KMS-11 (cell line): ENCODE measurements around the gene FOXB2.

Source experiments
- H2AFZ ChIP-seq: fragments of 200-600 bp; sonication (generic); 2 replicates; pipeline ENCODE4 v1.6.1; 2016; ENCODE audit warnings: antibody characterized with exemption, mixed run types, low read depth
- H3K27ac ChIP-seq: fragments of 200-600 bp; sonication (generic); 2 replicates; pipeline ENCODE4 v1.6.1; 2016; ENCODE audit warnings: mild to moderate bottlenecking, mixed run types
- H3K27me3 ChIP-seq: fragments of 200-600 bp; sonication (generic); 2 replicates; pipeline ENCODE4 v1.6.1; 2017; ENCODE audit warnings: mild to moderate bottlenecking, low read depth, mixed run types, moderate library complexity; ENCODE audit not compliant: insufficient read depth
- H3K36me3 ChIP-seq: fragments of 200-600 bp; sonication (generic); 2 replicates; pipeline ENCODE4 v1.6.1; 2017; ENCODE audit warnings: mild to moderate bottlenecking, mixed run types; ENCODE audit not compliant: insufficient read depth
- H3K4me1 ChIP-seq: fragments of 200-600 bp; sonication (generic); 2 replicates; pipeline ENCODE4 v1.6.1; 2016; ENCODE audit warnings: mild to moderate bottlenecking, low read depth, mixed run types; ENCODE audit not compliant: poor library complexity, severe bottlenecking
- H3K4me2 ChIP-seq: fragments of 200-600 bp; sonication (generic); 2 replicates; pipeline ENCODE4 v1.7.0; 2016; ENCODE audit warnings: mild to moderate bottlenecking, mixed run types
- H3K4me3 ChIP-seq: fragments of 200-600 bp; sonication (generic); IDR thresholded peaks from 2 replicates; pipeline ENCODE4 v1.6.1; 2017; ENCODE audit warnings: low read depth, low read length, mixed read lengths; ENCODE audit not compliant: insufficient read depth
- H3K79me2 ChIP-seq: fragments of 200-600 bp; sonication (generic); 2 replicates; pipeline ENCODE4 v1.6.1; 2016; ENCODE audit warnings: low read depth, mixed run types; ENCODE audit not compliant: insufficient read depth
- H3K9ac ChIP-seq: fragments of 200-600 bp; sonication (generic); 2 replicates; pipeline ENCODE4 v1.6.1; 2016; ENCODE audit warnings: mild to moderate bottlenecking, mixed run types
- H4K20me1 ChIP-seq: fragments of 200-600 bp; sonication (generic); 2 replicates; pipeline ENCODE4 v1.6.1; 2016; ENCODE audit warnings: mild to moderate bottlenecking, mixed run types; ENCODE audit not compliant: insufficient read depth
- CTCF ChIP-seq: fragments of 200-600 bp; sonication (generic); conservative IDR thresholded peaks from 2 replicates; pipeline ENCODE4 v1.6.1; 2017; ENCODE audit warnings: low read depth, mild to moderate bottlenecking, antibody characterized with exemption, low read length, moderate library complexity, mixed read lengths

Gene FOXB2

GRCh38 chr9:77014597-77015263 is 4.7 kb upstream of the FOXB2 start:
- Histone ChIP-seq H3K4me3 (no peak overlapping the region), H3K4me2 (no peak overlapping the region)
- TF ChIP-seq CTCF: no peak

GRCh38 chr9:77015327-77016048 is 4.0 kb upstream of the FOXB2 start:
- Histone ChIP-seq H3K27ac (no peak overlapping the region), H4K20me1 (no peaks in the 10 kb centered on the region), H3K9ac (no peak overlapping the region), H3K79me2 (no peaks in the 10 kb centered on the region), H3K4me1 (no peaks in the 10 kb centered on the region), H3K27me3 (no peaks in the 10 kb centered on the region), H3K4me2 (no peak overlapping the region), H3K4me3 (no peak overlapping the region), H2AFZ (no peak overlapping the region), H3K36me3 (no peaks in the 10 kb centered on the region)
- no peak for TF ChIP-seq CTCF

More at GRCh38 chr9:77014597-77015263, 4.7 kb upstream of the FOXB2 start:
- H3K27me3 ChIP-seq: no peaks in the 10 kb centered on the region
- H3K79me2 ChIP-seq: no peaks in the 10 kb centered on the region
- no peaks in the 10 kb centered on the region for H3K36me3 ChIP-seq
- H2AFZ ChIP-seq: no peak overlapping the region
- H3K27ac ChIP-seq: no peak overlapping the region
- no peaks in the 10 kb centered on the region for H3K4me1 ChIP-seq
- no peak overlapping the region for H3K9ac ChIP-seq
- no peaks in the 10 kb centered on the region for H4K20me1 ChIP-seq

GRCh38 chr9:77016121-77016525 is 3.3 kb upstream of the FOXB2 start:
- no peak overlapping the region for H2AFZ ChIP-seq
- no peaks in the 10 kb centered on the region for H3K4me1 ChIP-seq
- no peaks in the 10 kb centered on the region for H3K27me3 ChIP-seq
- no peaks in the 10 kb centered on the region for H4K20me1 ChIP-seq
- H3K9ac ChIP-seq: no peak overlapping the region
- H3K4me2 ChIP-seq: no peak overlapping the region
- TF ChIP-seq CTCF: no peak
- H3K27ac ChIP-seq: no peak overlapping the region
- no peak overlapping the region for H3K4me3 ChIP-seq
- no peaks in the 10 kb centered on the region for H3K36me3 ChIP-seq
- no peaks in the 10 kb centered on the region for H3K79me2 ChIP-seq

- H3K9ac ChIP-seq: no peak overlapping the region
- H3K27me3 ChIP-seq: no peaks in the 10 kb centered on the region
These were observed 2.6 kb upstream of the FOXB2 start for GRCh38 chr9:77016526-77017504.

More at GRCh38 chr9:77016526-77017504, 2.6 kb upstream of the FOXB2 start:
- no peak overlapping the region for H3K4me3 ChIP-seq
- H3K4me1 ChIP-seq: no peaks in the 10 kb centered on the region
- TF ChIP-seq CTCF: no peak
- H4K20me1 ChIP-seq: no peaks in the 10 kb centered on the region
- no peak overlapping the region for H3K27ac ChIP-seq
- no peak overlapping the region for H2AFZ ChIP-seq
- H3K79me2 ChIP-seq: no peaks in the 10 kb centered on the region
- H3K4me2 ChIP-seq: no peak overlapping the region
- H3K36me3 ChIP-seq: no peaks in the 10 kb centered on the region
